GM18867 (cell line): ENCODE measurements around the gene SLC34A3.

Experiments used
- ATAC-seq: cut with Tn5 transposase; IDR thresholded peaks from one replicate; pipeline ENCODE4 v1.9.1; 2021; ENCODE audit warnings: mild to moderate bottlenecking, moderate library complexity; ENCODE audit not compliant: unreplicated experiment

The SLC34A3 gene

DNA sequence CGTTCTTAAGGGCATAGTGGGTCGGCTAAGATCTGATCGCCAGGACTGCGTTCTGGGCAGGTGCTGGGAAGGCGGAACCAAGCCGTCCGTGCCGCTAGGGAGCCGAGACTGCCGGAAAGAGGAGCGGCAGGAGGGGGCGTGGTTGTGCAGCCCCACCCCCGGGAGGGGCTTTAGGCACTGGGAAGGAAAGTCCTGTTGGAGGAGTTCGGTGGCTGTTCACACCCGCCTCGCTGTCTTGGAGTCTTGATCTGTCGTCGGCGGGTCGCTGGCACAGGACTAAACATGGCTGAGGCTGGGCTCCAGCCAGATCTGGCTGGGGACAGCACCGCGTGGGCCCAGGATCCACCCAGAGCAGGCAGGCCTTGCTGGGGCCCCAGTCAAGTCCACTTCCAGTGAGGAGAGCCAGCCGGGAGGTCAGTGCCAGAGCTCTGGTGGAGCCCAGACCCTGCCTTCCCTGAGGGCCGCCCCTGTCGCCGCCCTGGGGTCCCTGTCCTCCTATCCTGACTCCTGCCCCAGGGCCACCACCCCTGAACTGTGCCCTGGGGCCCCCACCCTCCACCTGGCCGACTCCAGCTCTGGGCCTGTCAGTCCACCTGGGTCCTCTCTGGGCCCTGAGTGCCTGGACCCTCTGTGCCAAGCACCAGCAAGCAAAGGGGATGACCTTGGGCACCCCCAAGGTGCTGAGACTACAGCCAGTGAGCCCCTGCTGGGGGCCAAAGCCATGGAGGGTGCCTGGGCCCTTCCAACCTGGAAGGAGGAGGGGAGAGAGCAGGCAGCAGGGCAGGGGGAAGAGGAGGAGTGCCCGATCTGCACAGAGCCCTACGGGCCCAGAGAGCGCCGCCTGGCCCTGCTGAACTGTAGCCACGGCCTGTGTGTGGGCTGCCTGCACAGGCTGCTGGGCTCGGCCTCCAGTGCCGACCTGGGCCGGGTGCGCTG lies 13.2 kb upstream of the SLC34A3 start:
- no peak for ATAC-seq

DNA sequence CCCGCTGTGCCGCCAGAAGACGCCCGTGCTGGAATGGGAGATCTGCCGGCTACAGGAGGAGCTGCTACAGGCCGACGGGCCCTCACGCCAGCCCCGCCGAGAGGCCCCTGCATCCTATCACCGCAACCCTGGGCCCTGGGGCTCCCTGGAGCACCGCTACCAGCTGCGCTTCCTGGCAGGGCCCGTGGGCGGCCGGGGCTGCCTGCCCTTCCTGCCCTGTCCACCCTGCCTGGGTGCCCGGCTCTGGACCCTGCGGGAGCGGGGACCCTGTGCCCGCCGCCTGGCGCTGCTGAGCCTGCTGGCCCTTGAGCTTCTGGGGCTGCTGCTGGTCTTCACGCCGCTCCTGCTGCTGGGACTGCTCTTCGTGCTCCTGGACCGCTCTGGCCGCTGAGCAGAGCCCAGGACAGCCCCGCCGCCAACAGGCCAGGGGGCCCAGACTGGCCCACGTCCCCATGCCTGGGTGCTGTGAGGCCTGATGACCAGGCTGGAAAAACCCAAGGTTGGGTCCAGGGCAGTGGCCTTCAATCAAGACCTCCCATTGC lies 12.4 kb upstream of the SLC34A3 start:
- ATAC-seq: no peak

DNA sequence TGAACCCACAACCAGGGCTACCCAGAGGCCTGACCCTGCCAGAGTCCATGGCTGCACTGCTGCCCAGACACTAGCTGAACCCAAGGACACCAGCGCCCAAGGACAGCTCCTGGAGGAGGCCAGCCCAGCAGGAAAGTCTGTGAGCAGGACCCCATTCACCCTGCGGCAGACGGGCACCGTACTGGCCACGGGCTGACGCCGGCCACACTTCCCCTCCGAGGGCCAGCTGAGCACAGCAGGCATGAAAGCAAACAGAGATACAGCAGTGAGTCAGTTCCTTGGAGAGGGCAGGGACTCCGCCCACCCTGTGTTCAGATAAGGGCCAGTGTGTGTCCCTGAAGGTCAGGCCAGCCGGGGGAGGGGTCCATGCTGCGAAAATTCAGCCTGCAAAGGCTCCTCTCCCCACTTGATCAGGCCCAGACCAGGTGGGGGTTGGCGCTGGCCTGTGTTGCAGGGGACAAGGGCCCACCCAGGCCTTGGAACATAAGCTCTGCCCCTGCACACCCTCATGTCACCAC lies 11.9 kb upstream of the SLC34A3 start:
- no peak for ATAC-seq

DNA sequence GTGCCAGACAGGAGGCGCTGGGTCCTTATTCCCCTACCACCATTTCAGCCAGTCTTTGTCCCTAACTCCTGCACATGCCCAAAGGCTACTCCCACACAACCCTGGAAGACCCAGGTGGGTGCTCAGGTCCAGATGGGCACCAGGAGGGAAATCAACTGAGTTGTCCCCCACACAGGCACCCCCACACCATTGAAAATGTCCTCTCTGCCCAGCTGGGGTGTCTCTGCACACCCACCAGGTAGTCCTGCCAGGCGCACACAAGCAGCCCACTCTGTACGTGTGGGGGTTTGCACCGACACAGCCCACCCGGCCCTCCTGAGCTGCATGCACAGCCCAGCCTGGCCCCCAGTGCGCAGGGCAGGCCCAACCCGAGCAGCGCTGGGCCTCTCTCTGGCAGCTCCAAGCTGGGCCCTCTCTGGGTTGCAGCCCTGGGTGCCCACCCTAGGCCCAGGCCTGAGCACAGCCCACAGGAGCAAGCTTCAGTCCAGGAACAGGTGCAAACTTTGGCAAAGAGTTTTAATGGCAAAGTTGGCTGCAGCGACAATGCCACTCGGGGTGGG lies 10.9 kb upstream of the SLC34A3 start:
- ATAC-seq: no peak

DNA sequence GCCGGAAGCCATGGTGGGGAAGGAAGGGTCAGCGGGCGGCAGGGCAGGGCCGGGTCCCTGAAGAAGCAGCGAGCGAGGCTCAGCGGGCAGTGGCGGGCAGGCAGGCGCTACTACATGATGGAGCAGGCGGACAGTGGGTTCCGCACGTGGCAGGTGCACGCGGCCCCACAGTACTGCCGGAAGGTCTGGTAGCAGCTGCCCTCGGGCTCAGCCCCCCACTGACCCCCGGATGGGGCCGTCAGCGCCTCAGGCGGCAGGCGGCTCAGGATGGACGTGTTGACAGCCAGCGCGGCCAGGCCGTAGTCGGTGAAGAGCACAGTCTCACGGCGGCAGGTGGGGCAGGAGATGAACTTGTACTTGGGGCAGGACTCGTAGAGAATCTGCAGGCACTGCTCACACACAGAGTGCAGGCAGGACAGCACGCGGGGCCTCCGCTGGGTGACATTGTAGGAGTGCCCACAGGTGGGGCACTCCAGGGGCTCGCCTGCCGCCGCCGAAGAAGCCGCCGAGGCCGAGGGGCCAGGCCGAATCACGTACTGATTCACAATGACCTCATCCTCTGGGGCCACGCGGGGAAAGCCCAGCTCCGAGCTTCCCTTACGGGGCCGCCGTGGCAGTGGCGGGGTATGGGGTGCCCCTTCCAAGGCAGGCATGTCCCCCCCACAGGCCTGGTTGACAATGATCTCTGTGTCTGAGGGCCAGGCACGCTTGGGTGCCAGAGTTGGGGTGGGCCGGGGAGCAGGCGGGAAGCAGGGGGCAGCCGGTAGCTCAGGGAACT lies 10.2 kb upstream of the SLC34A3 start:
- no peak for ATAC-seq

DNA sequence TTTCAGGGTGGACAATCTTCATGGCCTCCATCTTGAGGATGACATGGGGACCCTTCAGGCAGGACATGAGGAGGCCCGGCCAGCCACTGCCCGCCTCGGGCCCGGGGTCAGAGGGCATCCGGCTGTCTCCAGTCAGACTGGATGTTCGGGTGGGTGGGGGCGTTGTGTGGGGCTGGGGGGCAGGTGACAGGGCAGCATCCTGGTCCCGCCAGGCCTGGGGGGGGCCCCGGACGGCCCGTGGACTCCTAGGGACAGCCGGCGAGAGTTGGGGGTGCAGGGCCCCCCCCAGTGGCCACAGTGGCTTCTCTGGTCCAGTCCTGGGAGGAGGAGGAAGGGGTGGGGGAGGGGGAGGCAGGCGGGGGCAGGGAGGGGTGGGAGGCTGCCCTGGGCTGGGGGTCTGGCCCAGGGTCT lies 9.6 kb upstream of the SLC34A3 start:
- ATAC-seq: no peak

DNA sequence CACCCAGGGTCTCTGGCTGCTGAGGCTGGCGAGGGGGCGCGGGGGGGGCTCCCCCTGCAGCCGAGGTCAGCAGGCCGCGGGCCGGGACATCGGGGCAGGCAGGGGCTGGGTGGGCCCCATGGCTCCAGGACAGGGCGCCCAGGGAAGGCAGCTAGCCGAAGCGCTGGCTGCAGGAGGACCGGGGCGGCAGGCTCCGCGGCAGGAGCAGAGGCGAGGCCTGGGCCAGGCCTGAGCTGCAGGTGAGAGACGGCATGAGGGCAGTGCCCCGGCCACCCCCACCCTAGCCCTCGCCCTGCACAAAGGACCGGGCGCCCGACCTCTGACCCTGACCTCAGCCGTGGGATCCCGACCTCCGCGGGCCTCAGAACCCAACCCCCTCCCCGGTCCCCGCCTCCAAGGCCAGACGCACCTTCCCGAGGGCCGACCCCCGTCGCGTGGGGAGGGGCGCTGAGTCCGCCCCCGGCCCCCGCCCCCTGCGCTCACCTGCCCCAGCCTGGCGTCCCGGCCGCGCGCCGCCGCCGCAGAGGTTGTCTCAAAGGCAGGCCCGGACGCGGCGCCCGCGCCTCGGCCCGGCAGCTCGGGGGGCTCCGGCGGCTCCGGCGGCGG lies 9.1 kb upstream of the SLC34A3 start:
- ATAC-seq: no peak

DNA sequence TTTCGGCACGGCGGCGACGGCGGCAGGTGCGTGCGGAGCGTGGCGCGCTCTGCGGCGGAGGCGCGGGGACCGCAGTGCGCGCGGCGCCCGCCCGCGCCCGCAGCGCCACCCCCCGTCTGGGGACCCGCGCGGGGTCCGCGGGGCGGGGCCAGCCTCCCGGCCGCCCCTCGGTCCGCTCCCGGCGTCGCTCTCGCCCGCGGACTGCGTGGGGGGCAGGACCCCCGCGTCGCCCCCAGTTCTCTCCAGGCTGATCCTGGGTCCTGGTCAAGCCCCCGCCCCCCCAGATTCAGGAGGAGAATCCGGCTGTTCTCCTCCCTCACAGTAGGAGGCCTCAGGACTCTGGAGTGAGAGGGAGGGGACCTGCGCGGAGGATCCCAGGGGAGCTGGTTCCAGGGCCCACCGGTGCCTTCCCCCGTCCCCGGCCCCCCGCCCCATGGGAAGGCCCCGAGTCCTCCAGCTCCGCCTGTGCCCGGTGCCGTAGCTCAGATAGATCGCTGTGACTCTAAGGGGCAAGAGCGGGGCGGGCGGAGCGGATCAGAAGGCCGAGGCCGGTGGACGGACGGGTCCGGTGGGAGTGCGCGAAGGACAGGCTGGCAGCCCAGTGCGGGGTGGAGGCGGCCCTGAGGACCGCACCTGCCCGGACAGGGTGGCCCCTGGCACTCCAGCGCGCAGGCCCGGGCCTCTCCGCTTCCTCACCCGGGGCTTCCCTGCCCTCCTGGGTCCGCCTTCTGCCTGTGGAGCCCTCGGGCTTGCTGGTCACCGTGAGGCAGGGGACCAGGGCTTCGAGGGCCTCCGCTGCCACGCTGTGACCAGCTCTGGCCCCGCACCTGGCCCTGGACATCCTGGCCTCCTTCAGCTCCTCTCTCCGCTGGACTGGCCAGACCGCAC lies 8.3 kb upstream of the SLC34A3 start, which contains the start of gene RNF208:
TSS of gene RNF208 (minus strand) at position 51 of the 888 bp plus-strand sequence. CDS start 1,028 bp downstream, outside the sequence.
- ATAC-seq: no peak

DNA sequence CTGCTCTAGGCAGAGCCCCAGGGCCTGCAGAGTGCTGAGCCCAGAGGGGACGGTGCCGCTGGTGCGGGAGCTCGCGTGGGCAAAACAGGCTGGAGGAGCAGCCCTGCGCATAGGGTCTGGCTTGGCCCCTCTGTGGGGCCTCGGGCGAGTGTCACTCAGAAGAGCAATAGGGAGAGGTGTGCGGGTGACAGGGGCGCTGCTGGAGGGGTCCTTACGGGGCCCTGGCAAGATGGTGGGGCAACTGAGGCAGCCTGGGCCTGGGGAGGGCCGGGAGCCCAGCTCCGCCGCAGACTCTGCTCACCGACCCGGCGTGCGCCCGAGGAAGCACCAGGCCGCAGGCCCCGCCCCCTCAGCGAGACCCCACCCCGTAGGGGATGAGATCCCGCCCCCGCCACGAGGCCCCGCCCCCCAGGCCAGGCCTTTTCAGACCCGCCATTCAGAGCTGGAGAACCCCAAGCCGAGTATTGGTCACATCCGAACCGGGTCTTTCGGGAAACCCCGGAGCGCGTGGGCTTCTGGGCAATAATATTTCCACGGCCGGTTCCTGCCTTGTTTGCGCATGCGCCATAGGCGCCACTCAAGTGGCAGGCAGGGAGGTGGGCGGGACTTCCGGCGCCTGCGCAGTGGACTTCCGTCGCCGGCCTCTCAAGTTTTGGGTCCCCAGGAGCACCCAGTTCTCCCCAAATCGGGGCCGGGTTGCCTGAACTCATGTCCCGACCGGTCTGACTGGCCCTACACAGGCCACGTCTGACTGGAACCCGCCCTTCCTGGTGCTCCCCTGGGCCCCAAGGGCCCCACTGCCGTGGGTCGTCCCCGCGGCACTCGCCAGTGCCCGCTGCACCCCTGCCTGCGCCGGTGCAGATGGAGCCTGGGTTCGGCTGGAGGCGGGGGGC lies 7.4 kb upstream of the SLC34A3 start:
- peak; percentile 69 for ATAC-seq

DNA sequence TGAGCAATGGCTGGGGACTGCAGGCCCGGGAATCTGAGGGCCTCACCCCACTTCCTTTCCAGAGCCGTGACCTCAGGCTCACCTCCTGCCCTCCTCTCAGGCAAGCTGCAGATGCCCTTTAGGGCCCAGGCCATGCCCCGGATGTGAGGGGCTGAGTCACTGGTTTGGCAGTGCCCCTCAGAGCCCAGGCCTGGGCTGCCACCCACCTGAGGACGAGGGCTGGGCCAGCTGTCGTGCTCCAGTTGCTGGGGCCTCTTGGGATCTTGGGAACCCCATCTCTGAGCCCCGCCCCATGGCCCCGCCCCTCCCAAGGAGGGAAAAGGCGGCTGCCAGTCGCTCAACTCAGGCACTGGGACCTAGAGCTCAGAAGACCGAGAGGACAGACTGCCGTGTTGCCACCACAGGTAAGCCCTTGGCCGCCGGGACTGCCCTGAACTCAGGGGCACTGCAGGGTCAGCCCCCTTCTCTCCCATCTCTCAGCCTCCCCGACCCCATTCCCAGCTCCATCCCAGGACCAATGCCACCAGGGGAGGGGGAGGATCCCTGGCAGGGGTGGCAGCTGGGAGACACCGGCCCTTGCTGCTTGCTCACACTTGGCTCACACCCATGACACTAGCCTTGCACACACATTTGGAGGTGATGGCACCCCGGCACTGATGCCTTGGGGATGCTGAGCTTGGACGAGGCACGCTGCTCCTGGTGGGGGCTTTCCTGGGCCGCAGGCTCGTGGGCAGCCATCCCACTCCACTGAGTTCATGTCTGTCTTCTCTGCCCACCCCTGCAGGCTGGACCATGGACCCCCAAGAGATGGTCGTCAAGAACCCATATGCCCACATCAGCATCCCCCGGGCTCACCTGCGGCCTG lies 5.6 kb upstream of the SLC34A3 start, which contains the start of gene CYSRT1:
TSS of gene CYSRT1 (plus strand) at position 345 of the 865 bp plus-strand sequence. CDS start at position 793, 448 bp downstream.
- ATAC-seq: no peak

DNA sequence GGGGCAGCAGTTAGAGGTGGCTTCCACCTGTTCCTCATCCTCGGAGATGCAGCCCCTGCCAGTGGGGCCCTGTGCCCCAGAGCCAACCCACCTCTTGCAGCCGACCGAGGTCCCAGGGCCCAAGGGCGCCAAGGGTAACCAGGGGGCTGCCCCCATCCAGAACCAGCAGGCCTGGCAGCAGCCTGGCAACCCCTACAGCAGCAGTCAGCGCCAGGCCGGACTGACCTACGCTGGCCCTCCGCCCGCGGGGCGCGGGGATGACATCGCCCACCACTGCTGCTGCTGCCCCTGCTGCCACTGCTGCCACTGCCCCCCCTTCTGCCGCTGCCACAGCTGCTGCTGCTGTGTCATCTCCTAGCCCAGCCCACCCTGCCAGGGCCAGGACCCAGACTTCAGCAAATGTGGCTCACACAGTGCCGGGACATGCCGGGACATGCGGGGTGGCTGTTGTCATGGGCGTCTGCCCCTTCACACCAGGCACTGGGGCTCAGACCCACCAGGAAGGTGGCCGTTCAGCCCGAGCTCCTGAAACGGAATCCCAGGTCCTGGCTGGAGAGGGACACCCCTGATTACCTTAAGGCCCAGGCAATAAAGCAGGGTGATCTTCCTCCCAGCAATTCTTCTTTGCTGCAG lies 4.9 kb upstream of the SLC34A3 start:
- no peak for ATAC-seq

DNA sequence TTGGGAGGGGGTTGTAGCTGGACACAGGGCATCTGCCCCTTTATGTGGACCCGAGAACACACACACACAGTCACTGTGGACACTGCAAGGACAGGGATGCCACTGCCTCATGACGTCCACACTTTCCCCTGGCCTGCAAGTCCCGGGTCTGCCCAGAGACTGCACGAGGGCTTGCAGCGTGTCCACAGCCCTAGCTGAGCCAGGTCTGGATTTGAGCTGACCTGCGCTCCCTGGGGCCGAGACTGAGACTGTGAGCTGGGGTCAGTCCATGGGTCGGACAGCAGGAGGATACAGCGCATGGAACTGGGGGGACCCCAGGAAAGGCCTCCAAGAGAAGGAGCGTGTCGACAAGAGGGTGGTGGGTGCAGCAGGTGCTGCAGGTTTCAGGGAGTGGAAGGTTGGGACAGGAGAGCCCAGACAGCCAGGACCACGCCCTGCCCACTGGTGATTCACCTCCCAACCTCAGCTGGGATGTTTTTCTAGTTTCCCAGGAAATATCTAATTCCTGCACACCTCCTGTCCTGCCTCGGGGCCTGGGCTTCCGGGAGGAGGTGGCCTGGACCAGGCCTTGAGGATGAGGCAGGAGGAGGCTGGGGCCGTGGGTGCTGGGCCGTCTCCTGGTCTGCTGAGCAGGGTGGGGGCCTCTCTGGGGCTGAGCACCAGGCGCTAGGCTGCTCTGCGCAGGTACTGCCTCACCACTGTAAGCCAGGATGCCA lies 4.2 kb upstream of the SLC34A3 start:
- ATAC-seq: no peak

DNA sequence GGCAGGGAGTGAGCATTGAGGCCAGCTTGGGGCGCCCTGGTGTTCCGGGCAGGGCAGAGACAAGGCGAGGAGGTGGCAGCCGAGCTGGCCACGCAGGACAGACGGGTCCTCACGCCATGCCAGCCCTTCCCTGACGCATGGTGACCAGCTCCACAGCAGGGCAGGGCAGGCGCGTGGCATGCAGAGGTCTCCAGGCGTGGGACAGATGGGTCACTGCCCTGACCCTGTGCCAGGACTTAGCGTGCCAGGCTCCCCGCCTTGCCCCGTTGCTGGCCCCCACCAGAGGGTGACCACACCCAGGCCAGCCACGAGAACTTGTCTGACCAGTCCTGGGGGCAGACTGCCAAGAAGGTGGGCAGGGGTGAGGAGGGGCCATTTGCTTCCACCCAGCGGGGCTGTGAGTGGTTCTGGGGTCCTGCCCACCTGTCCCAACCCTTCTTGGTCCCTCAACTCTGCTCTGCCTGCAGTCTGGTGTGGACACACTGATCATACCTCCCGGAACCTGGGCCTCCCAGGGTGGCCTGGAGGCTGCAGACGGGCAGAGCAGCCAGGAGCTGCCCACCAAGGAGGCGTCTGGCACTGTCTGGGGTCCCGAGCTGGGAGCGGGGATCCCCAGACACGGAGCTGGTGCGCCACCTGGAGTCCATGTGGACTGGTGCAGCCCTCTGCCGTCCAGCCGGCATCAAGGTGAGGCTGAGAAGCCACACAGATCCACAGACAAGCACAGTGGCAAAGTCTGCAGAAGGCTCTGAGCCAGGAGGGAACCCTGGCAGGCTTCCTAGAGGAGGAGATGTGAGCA lies 3.4 kb upstream of the SLC34A3 start, which contains the start of gene RNF224:
TSS of gene RNF224 (plus strand) at position 449 of the 799 bp plus-strand sequence. CDS start 834 bp downstream, outside the sequence.
- no peak for ATAC-seq

DNA sequence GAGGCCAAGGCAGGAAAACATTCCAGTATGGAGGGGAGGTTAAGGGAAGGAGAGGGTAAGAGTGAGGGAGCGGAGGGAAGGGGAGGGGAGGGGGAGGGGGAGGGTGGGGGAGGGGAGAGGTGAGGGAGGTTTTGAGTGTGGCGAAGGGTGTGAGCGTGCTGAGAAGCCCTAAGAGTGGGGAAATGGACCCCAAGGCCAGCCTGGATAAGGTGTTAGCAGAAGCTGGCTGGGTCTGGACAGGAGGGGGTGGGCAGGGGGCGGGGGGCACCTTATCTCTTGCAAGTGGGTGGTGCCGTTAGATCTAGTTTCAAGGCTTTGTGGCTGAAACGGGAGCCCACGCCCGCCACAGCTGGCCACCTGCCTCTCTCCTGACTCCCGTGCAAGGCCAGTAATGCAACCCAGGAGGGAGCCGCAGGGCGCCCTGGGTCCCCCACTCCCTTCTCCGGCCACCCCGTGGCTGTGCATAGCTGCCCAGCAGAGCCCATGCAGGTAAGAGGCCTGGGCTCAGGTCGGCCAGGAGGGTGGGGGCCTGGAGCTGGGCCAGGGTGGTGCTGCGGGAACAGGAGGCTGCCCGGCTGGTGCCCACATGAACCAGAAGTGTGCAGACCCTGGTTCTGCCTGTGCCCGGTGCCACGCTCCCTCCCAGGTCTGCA lies 2.7 kb upstream of the SLC34A3 start:
- ATAC-seq: no peak

DNA sequence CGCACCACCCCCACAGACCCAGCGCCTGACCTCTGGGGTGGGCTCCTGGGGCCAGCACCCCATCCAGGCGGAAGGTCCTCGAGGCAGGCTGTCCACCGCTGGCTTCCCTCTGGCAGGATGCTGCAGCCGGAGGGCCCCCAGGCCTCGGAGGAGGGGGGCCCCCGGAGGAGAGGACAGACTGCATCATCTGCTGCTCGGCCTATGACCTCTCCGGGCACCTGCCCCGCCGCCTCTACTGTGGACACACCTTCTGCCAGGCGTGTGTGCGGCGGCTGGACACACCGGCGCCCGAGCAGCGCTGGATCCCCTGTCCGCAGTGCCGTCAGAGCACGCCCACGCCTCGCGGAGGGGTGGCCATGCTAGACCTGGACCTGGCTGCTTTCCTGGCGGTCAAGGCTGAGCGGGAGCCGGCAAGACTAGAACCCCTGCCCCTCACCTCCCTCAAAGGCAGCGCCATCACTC lies 2.2 kb upstream of the SLC34A3 start:
- ATAC-seq: no peak
